GM18868 (cell line): Measurements from ENCODE around the gene HDAC10.
A peak's percentile ranks its signal among the peaks of the same experiment; 100 is the strongest.

Experiments
- ATAC-seq: cut with Tn5 transposase; IDR thresholded peaks from one replicate; pipeline ENCODE4 v1.9.1; 2021; ENCODE audit warnings: mild to moderate bottlenecking, moderate library complexity; ENCODE audit not compliant: unreplicated experiment

Gene HDAC10

GRCh38 chr22:50257041-50257440, 6.0 kb upstream of the HDAC10 start:
- no peak for ATAC-seq

- no peak for ATAC-seq
Observed at GRCh38 chr22:50256258-50256862, 5.3 kb upstream of the HDAC10 start.

GRCh38 chr22:50255607-50256006, 4.5 kb upstream of the HDAC10 start:
- ATAC-seq: no peak

- no peak for ATAC-seq
Observed at GRCh38 chr22:50255099-50255498, 4.0 kb upstream of the HDAC10 start.

GRCh38 chr22:50253941-50254340, 2.9 kb upstream of the HDAC10 start:
- no peak for ATAC-seq

- no peak for ATAC-seq
Observed at GRCh38 chr22:50253046-50253915, 2.2 kb upstream of the HDAC10 start.

- no peak for ATAC-seq
Observed at GRCh38 chr22:50252082-50253045, 1.3 kb upstream of the HDAC10 start.

GRCh38 chr22:50251477-50252081, 514 bp upstream of the HDAC10 start:
- ATAC-seq: no peak

- no peak for ATAC-seq
Observed at GRCh38 chr22:50250249-50250554, 863 bp downstream of the HDAC10 start.

GRCh38 chr22:50249341-50250248, 1.5 kb downstream of the HDAC10 start:
- no peak for ATAC-seq

GRCh38 chr22:50248196-50249081, 2.6 kb downstream of the HDAC10 start:
- ATAC-seq: no peak

GRCh38 chr22:50247748-50248147, 3.3 kb downstream of the HDAC10 start:
- no peak for ATAC-seq

- ATAC-seq: no peak
Observed at GRCh38 chr22:50246242-50247175, 4.6 kb downstream of the HDAC10 start.

- ATAC-seq: peak; percentile 27
Observed at GRCh38 chr22:50245214-50246072, 5.6 kb downstream of the HDAC10 start.

- ATAC-seq: peak; percentile 73
Observed at GRCh38 chr22:50244420-50245213, 6.4 kb downstream of the HDAC10 start, which contains the start of gene TUBGCP6. Gene TUBGCP6, minus strand, starts transcription at chr22:50245023. Its CDS starts 564 bp downstream, at chr22:50244459.
